ENCODE data around the gene BPIFB6.

- TF ChIP-seq, protein P1, sequence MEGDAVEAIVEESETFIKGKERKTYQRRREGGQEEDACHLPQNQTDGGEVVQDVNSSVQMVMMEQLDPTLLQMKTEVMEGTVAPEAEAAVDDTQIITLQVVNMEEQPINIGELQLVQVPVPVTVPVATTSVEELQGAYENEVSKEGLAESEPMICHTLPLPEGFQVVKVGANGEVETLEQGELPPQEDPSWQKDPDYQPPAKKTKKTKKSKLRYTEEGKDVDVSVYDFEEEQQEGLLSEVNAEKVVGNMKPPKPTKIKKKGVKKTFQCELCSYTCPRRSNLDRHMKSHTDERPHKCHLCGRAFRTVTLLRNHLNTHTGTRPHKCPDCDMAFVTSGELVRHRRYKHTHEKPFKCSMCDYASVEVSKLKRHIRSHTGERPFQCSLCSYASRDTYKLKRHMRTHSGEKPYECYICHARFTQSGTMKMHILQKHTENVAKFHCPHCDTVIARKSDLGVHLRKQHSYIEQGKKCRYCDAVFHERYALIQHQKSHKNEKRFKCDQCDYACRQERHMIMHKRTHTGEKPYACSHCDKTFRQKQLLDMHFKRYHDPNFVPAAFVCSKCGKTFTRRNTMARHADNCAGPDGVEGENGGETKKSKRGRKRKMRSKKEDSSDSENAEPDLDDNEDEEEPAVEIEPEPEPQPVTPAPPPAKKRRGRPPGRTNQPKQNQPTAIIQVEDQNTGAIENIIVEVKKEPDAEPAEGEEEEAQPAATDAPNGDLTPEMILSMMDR (conservative IDR thresholded peaks at IDR 0.05; ENCODE audit: low read depth, low read length): no peak
- TF ChIP-seq USF2 (IDR thresholded peaks at IDR 0.05; ENCODE audit: low read depth, low read length) (no peak), RAD21 (IDR thresholded peaks at IDR 0.05; ENCODE audit: low read length) (no peak), MAFK (IDR thresholded peaks at IDR 0.05; ENCODE audit: low read depth, low read length) (no peak), CEBPB (IDR thresholded peaks at IDR 0.05; ENCODE audit: low read depth, low read length) (no peak), POLR2A (IDR thresholded peaks at IDR 0.05; ENCODE audit: low read depth, low read length) (no peak), RFX5 (IDR thresholded peaks at IDR 0.05; ENCODE audit: low read depth, low read length) (no peak), NFE2L2 (IDR thresholded peaks at IDR 0.05; ENCODE audit: low read depth, low read length) (no peak), BHLHE40 (IDR thresholded peaks at IDR 0.05; ENCODE audit: low read depth, low read length) (no peak), MXI1 (IDR thresholded peaks at IDR 0.05; ENCODE audit: borderline replicate concordance, low read depth, low read length) (no peak), RCOR1 (IDR thresholded peaks at IDR 0.05; ENCODE audit: insufficient replicate concordance, low read length) (no peak), FOS (IDR thresholded peaks at IDR 0.05; ENCODE audit: low read depth, low read length) (no peak)
- TF ChIP-seq, protein P2, sequence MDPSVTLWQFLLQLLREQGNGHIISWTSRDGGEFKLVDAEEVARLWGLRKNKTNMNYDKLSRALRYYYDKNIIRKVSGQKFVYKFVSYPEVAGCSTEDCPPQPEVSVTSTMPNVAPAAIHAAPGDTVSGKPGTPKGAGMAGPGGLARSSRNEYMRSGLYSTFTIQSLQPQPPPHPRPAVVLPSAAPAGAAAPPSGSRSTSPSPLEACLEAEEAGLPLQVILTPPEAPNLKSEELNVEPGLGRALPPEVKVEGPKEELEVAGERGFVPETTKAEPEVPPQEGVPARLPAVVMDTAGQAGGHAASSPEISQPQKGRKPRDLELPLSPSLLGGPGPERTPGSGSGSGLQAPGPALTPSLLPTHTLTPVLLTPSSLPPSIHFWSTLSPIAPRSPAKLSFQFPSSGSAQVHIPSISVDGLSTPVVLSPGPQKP (IDR thresholded peaks at IDR 0.05; ENCODE audit: borderline replicate concordance, low read depth, low read length): no peak
Observed at GRCh38 chr20:33086052-33086722, 54.7 kb downstream of the BPIFB6 start.

Data from IMR-90 (cell line).